H1 (cell line): Measurements from ENCODE around the gene MAP3K14.

ENCODE experiments used
- CHD2 ChIP-seq: IDR thresholded peaks from 2 replicates; pipeline ENCODE4 v1.6.1; 2012; ENCODE audit warnings: low read length, improper control_type of control experiment
- CTCF ChIP-seq, 3 experiments: IDR thresholded peaks; 1 replicate in 2 of 3; 2 replicates in 1 of 3; pipeline versions ENCODE4 v1.5.1 to v1.6.1; 2011; ENCODE audit warnings: low read length in 3 of 3, mild to moderate bottlenecking in 3 of 3, inconsistent platforms in 2 of 3, low read depth in 1 of 3, moderate library complexity in 1 of 3; ENCODE audit not compliant: insufficient read depth in 1 of 3; ENCODE audit errors: control extremely low read depth in 1 of 3
- EP300 ChIP-seq, 2 experiments: IDR thresholded peaks; 1 replicate in 1 of 2; 2 replicates in 1 of 2; pipeline ENCODE4 v1.6.1; 2011 to 2012; ENCODE audit warnings: low read depth in 2 of 2, low read length in 2 of 2, mild to moderate bottlenecking in 2 of 2, borderline replicate concordance in 1 of 2, inconsistent platforms in 1 of 2, moderate library complexity in 1 of 2
- GTF2F1 ChIP-seq: IDR thresholded peaks from 2 replicates; pipeline ENCODE4 v1.6.1; 2012; ENCODE audit warnings: low read depth, low read length, improper control_type of control experiment, borderline replicate concordance
- MAX ChIP-seq: IDR thresholded peaks from 2 replicates; pipeline ENCODE4 v1.6.1; 2012; ENCODE audit warnings: inconsistent platforms
- PHF8 ChIP-seq: fragments of 200-600 bp; sonication (generic); conservative IDR thresholded peaks from 2 replicates; pipeline ENCODE4 v1.7.1; 2012; ENCODE audit warnings: low read depth, mild to moderate bottlenecking, inconsistent platforms, low read length, moderate library complexity
- POLR2AphosphoS5 ChIP-seq: IDR thresholded peaks from 2 replicates; pipeline ENCODE4 v1.6.1; 2011; ENCODE audit warnings: low read depth, low read length
- SP1 ChIP-seq: IDR thresholded peaks from 2 replicates; pipeline ENCODE4 v1.6.1; 2011; ENCODE audit warnings: low read depth, low read length
- SP4 ChIP-seq: IDR thresholded peaks from 2 replicates; pipeline ENCODE4 v1.6.1; 2012; ENCODE audit warnings: low read length, inconsistent platforms
- TAF1 ChIP-seq: IDR thresholded peaks from 2 replicates; pipeline ENCODE4 v1.6.1; 2011; ENCODE audit warnings: mild to moderate bottlenecking, low read depth, low read length
- TCF12 ChIP-seq: IDR thresholded peaks from 2 replicates; pipeline ENCODE4 v1.6.1; 2011; ENCODE audit warnings: low read depth, mild to moderate bottlenecking, low read length
- TEAD4 ChIP-seq: IDR thresholded peaks from 2 replicates; pipeline ENCODE4 v1.6.1; 2012; ENCODE audit warnings: low read depth, low read length, inconsistent platforms, mixed read lengths
- ZNF274 ChIP-seq: IDR thresholded peaks from 2 replicates; pipeline ENCODE4 v1.7.0; 2012; ENCODE audit warnings: low read length, borderline replicate concordance; ENCODE audit errors: extremely low read depth

GRCh38 chr17:45308840-45309239 is 8.0 kb downstream of the MAP3K14 start:
- TF ChIP-seq CTCF (IDR thresholded peaks at IDR 0.05; ENCODE audit: control extremely low read depth in 1 of 3, insufficient read depth in 1 of 3, low read depth in 1 of 3, low read length in 3 of 3) (no peak), POLR2AphosphoS5 (no peak), CHD2 (no peak), GTF2F1 (no peak), SP1 (no peak), EP300 (IDR thresholded peaks at IDR 0.05; ENCODE audit: borderline replicate concordance in 1 of 2, low read depth in 2 of 2, low read length in 2 of 2) (no peak), ZNF274 (no peak), TAF1 (no peak), TEAD4 (no peak), SP4 (no peak), PHF8 (no peak), MAX (no peak), TCF12 (no peak)
